GM23248 (cell line): ENCODE measurements around the gene RARB. TPM values are rescaled to one million over a fixed set of nuclear protein-coding genes. Genes with fewer than 3 reads are reported as not detected.

ENCODE experiments used
- DNase-seq: peaks from one replicate; pipeline ENCODE4 v3.0.0-alpha.2; 2015
- H2AFZ ChIP-seq: fragments of 200-600 bp; sonication (generic); 2 replicates; pipeline ENCODE4 v1.6.1; 2016; ENCODE audit warnings: antibody characterized with exemption
- H3F3A ChIP-seq: fragments of 200-600 bp; sonication (generic); 2 replicates; pipeline ENCODE4 v1.6.1; 2016; ENCODE audit warnings: mild to moderate bottlenecking, antibody characterized with exemption, mixed run types; ENCODE audit not compliant: insufficient read depth
- H3K27ac ChIP-seq: fragments of 200-600 bp; sonication (generic); 2 replicates; pipeline ENCODE4 v1.5.1; 2016; ENCODE audit warnings: mild to moderate bottlenecking
- H3K27me3 ChIP-seq: fragments of 200-600 bp; sonication (generic); replicated peaks from 2 replicates; pipeline ENCODE4 v1.6.1; 2016; ENCODE audit warnings: mild to moderate bottlenecking; ENCODE audit not compliant: insufficient read depth
- H3K36me3 ChIP-seq: fragments of 200-600 bp; sonication (generic); 2 replicates; pipeline ENCODE4 v1.6.1; 2016; ENCODE audit warnings: low read depth, mild to moderate bottlenecking
- H3K4me1 ChIP-seq: fragments of 200-600 bp; sonication (generic); 2 replicates; pipeline ENCODE4 v1.6.1; 2016; ENCODE audit warnings: mild to moderate bottlenecking; ENCODE audit not compliant: insufficient read depth
- H3K4me2 ChIP-seq: fragments of 200-600 bp; sonication (generic); one replicate; pipeline ENCODE4 v1.6.1; 2016; ENCODE audit warnings: mild to moderate bottlenecking; ENCODE audit not compliant: unreplicated experiment
- H3K4me3 ChIP-seq: fragments of 200-600 bp; sonication (generic); 2 replicates; pipeline ENCODE4 v1.5.1; 2016; ENCODE audit warnings: mild to moderate bottlenecking
- H3K79me2 ChIP-seq: fragments of 200-600 bp; sonication (generic); 2 replicates; pipeline ENCODE4 v1.6.1; 2016; ENCODE audit warnings: mild to moderate bottlenecking; ENCODE audit not compliant: insufficient read depth
- H3K9ac ChIP-seq: fragments of 200-600 bp; sonication (generic); 2 replicates; pipeline ENCODE4 v1.6.1; 2016; ENCODE audit warnings: mild to moderate bottlenecking
- H3K9me2 ChIP-seq: fragments of 200-600 bp; sonication (generic); 2 replicates; pipeline ENCODE4 v1.6.1; 2016; ENCODE audit warnings: mixed run types, mild to moderate bottlenecking, moderate library complexity; ENCODE audit not compliant: insufficient read depth
- H3K9me3 ChIP-seq: fragments of 200-600 bp; sonication (generic); one replicate; pipeline ENCODE4 v1.6.1; 2017; ENCODE audit warnings: low read depth
- H4K20me1 ChIP-seq: fragments of 200-600 bp; sonication (generic); 2 replicates; pipeline ENCODE4 v1.6.0; 2016; ENCODE audit not compliant: insufficient read depth
- EZH2 ChIP-seq: fragments of 200-600 bp; sonication (generic); IDR thresholded peaks from 2 replicates; pipeline ENCODE4 v1.6.1; 2018; ENCODE audit warnings: antibody characterized with exemption, mild to moderate bottlenecking; ENCODE audit not compliant: insufficient read depth, poor library complexity, severe bottlenecking
- EZH2phosphoT487 ChIP-seq: fragments of 200-600 bp; sonication (generic); IDR thresholded peaks from 2 replicates; pipeline ENCODE4 v1.6.1; 2018; ENCODE audit warnings: antibody characterized with exemption, moderate library complexity, mild to moderate bottlenecking, low read depth; ENCODE audit not compliant: insufficient read depth
- WGBS, 2 experiments: methylation state at CpG; one replicate each; pipeline ENCODE4 v1.1.6; 2015 to 2017; ENCODE audit warnings: low lambda C conversion rate in 2 of 2, low coverage in 1 of 2; ENCODE audit errors: missing lambda C conversion rate in 2 of 2; 5-methylcytosine and 5-hydroxymethylcytosine counted together
- in situ Hi-C: fragments of 300-500 bp; cut with MboI; formaldehyde crosslinking; loops from 2 replicates; pipeline ENCODE4 v1.15.0; 2020
- polyA plus RNA-seq: library from polyadenylated mRNA; unstranded; fragments of >200 nt; fragmentation: Nextera tagmentation; extraction: Ambion mirVana; gene quantifications from 2 replicates; pipeline ENCODE4 v1.2.1, GENCODE V29; 2016
- total RNA-seq: library from RNA; depleted of rRNA; stranded (reverse); fragments of >200 nt; shearing (Covaris generic); gene quantifications from 2 replicates; pipeline ENCODE4 v1.2.3, GENCODE V29; 2014

Gene RARB
- total and polyA plus RNA-seq, 2 experiments from 2014 or later: 0.11 TPM; not detected in 1

DNA sequence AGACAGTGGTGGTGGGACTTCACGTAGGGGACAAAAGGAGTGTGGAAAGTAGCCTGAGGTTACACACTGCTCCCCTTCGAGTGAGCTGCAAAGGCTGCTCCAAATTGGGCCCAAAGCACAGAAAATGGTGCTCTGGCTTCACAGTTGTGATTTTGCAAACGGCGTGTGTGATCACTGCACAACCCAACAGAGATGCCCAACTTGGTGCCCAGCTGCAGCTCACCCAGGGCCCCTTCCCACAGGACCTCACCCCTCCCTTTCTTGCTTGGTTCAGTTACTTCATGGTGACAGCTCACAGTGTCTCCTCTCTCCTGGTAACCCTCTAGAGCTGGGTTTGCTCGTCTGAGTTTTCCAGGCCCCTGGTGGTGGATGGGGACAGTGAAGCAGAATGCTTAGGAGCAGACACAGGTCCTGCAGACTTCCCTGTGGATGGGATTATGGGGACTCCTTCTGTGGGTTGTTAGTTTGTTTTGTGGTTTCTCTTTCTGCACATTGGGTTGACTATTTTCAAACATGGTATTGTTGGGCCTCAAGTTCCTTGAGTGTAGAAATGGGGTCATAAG lies 138.4 kb downstream of the RARB start:
- in situ Hi-C loops: no loop called here
- H3K9me3 ChIP-seq: no peaks in the 10 kb centered on the region
- H2AFZ ChIP-seq: no peak overlapping the region
- no peak overlapping the region for H3K27ac ChIP-seq
- 69 to 73% methylated on average over 5 of the region's 5 CpGs for WGBS, 2 experiments
- no peaks in the 10 kb centered on the region for H3K9me2 ChIP-seq
- DNase-seq: no peak
- H3K27me3 ChIP-seq: no peaks in the 10 kb centered on the region
- no peaks in the 10 kb centered on the region for H3K4me1 ChIP-seq
- no peak overlapping the region for H3K4me2 ChIP-seq
- no peaks in the 10 kb centered on the region for H4K20me1 ChIP-seq
- no peaks in the 10 kb centered on the region for H3K36me3 ChIP-seq
- no peaks in the 10 kb centered on the region for H3F3A ChIP-seq
- no peak overlapping the region for H3K4me3 ChIP-seq
- no peak overlapping the region for H3K9ac ChIP-seq
- no peak for TF ChIP-seq EZH2phosphoT487
- TF ChIP-seq EZH2: no peak
- H3K79me2 ChIP-seq: no peaks in the 10 kb centered on the region

DNA sequence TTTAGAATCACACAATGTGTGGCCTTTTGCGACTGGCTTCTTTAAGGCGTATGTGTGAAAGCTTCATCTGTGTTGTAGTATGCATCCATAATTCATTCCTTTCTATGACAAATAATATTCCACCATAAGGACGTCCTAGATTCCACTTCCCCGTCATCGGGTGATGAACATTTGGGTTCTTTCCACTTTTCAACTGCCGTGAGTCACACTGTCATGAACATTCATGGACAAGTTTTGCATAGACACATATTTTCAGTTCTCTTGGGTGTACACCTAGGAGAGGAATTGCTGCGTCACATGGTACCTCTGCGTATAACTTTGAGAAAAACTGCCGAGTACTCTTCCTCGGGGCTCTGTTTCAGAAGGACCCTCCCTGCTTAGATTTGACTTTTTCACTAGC lies 139.3 kb downstream of the RARB start:
- H3K27ac ChIP-seq: no peak overlapping the region
- no peaks in the 10 kb centered on the region for H3K79me2 ChIP-seq
- no peak overlapping the region for H3K4me2 ChIP-seq
- H4K20me1 ChIP-seq: no peaks in the 10 kb centered on the region
- H3K27me3 ChIP-seq: no peaks in the 10 kb centered on the region
- in situ Hi-C loops: no loop called here
- TF ChIP-seq EZH2: no peak
- TF ChIP-seq EZH2phosphoT487: no peak
- H3K4me1 ChIP-seq: no peaks in the 10 kb centered on the region
- no peaks in the 10 kb centered on the region for H3K9me3 ChIP-seq
- no peaks in the 10 kb centered on the region for H3F3A ChIP-seq
- no peaks in the 10 kb centered on the region for H3K9me2 ChIP-seq
- no peak overlapping the region for H3K9ac ChIP-seq
- no peak for DNase-seq
- no peak overlapping the region for H2AFZ ChIP-seq
- no peaks in the 10 kb centered on the region for H3K36me3 ChIP-seq
- 69 to 77% methylated on average over 10 of the region's 10 CpGs for WGBS, 2 experiments
- no peak overlapping the region for H3K4me3 ChIP-seq

DNA sequence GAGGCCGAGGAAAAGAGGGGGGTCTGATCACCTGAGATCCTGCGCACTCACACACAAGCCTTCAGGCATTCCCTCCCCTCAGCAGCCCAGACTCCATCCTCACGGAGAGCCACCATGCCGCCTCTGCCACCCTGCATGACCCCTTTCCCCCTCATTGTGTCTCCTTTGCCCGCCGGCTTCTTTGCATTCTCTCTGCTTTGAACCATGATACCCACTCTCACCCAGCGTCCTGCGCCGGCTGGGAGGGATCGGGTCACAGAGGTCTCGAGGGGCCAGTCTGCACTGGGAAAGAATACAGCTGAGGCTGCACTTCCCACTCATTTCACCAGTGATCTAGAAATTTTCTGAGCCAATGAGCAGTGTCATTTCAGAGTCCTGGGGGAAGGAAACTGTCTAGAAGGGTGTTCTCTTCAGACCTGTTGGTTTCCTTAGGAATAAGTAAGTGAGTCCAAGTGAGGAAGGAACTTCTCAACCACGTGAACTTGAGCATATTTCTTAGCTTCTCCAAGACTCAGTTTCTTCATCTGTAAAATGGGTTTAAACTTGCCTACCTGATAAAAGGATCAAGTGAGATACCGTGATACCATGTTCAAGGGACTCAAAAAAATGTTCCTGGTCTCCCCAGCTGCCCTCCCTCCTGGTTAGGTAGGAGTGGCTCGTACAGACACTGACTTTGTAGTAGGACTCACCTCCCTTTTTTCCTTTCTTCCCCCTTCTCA lies 139.9 kb downstream of the RARB start:
- Histone ChIP-seq H3K36me3 (no peaks in the 10 kb centered on the region), H3K9me3 (no peaks in the 10 kb centered on the region), H3K4me1 (no peaks in the 10 kb centered on the region), H3K27me3 (no peaks in the 10 kb centered on the region), H3K4me3 (no peak overlapping the region), H2AFZ (no peak overlapping the region), H3K27ac (no peak overlapping the region), H3K79me2 (no peaks in the 10 kb centered on the region), H3K9ac (no peak overlapping the region), H3K9me2 (no peaks in the 10 kb centered on the region), H3K4me2 (no peak overlapping the region), H4K20me1 (no peaks in the 10 kb centered on the region), H3F3A (no peaks in the 10 kb centered on the region)
- no peak for DNase-seq
- 85 to 88% methylated on average over 13 to 14 of the region's 14 CpGs for WGBS, 2 experiments
- in situ Hi-C loops: no loop called here
- TF ChIP-seq EZH2phosphoT487 (no peak), EZH2 (no peak)

DNA sequence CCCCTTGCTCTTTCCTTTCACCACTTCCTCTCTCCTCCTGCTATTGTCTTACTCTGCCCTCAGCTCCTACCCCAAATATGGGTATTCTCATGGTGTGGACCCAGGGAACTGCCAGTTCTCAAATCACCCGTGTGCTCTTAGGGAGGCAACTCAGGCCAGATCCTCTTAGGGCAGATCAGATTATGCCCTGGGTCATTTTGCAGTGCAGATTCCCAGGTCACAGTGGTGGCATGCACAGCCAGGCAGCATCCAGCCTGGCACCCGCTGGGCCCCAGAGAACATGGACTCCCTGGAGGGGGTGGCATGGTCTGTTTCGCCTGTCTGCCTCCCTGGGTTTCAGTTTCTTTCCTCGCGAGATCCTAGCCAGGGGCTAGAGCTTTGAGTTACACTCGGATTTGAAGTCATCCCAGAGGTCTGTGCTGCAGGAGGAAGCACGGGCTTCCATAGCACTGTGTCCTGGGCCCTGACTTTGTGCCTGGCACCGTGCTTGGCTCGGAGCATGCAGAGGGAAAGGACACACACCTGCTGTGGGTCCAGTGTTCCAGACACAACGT lies 140.5 kb downstream of the RARB start:
- DNase-seq: no peak

More for the DNA sequence above, 140.5 kb downstream of the RARB start:
- no peak overlapping the region for H3K9ac ChIP-seq
- H3K27me3 ChIP-seq: no peaks in the 10 kb centered on the region
- no peaks in the 10 kb centered on the region for H4K20me1 ChIP-seq
- no peak for TF ChIP-seq EZH2
- TF ChIP-seq EZH2phosphoT487: no peak
- no peak overlapping the region for H2AFZ ChIP-seq
- no peaks in the 10 kb centered on the region for H3K79me2 ChIP-seq
- H3K36me3 ChIP-seq: no peaks in the 10 kb centered on the region
- in situ Hi-C loops: no loop called here
- H3F3A ChIP-seq: no peaks in the 10 kb centered on the region
- no peak overlapping the region for H3K4me3 ChIP-seq
- WGBS, 2 experiments: 78 to 80% methylated on average over 10 of the region's 10 CpGs
- no peak overlapping the region for H3K4me2 ChIP-seq
- no peaks in the 10 kb centered on the region for H3K9me2 ChIP-seq
- H3K27ac ChIP-seq: no peak overlapping the region
- no peaks in the 10 kb centered on the region for H3K4me1 ChIP-seq
- no peaks in the 10 kb centered on the region for H3K9me3 ChIP-seq
